ENCODE results near the gene SMDT1.
"Not testable (repeated sequence)": the region's sequence is repeated elsewhere in the genome, so short reads cannot be mapped to it uniquely, and the experiment has no call there.

Gene SMDT1

GRCh38 chr22:42070517-42071422 is 8.7 kb upstream of the SMDT1 start, which contains the start of gene NAGA:
Gene NAGA, minus strand, starts transcription at chr22:42070812. Its CDS starts 515 bp downstream, at chr22:42070297.
- DNase-seq (ENCODE audit: low spot score) = peak; percentile 94

DNA sequence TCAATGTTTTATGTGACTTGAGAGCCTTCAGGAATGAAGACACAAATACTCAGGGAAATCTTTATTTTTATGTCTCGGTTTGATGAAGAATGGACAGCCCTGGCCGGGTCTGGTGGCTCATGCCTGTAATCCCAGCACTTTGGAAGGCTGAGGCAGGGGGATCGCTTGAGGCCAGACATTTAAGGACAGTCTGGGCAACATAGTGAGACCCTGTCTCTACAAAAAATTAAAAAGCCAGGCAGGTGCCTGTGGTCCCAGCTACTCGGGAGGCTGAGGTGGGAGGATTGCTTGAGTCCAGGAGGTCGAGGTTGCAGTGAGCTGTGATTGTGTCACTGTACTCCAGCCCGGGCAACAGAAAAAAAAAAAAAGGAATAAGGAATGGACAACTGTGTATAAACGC is 8.0 kb upstream of the SMDT1 start:
- not testable (repeated sequence) for DNase-seq (ENCODE audit: low spot score)

DNA sequence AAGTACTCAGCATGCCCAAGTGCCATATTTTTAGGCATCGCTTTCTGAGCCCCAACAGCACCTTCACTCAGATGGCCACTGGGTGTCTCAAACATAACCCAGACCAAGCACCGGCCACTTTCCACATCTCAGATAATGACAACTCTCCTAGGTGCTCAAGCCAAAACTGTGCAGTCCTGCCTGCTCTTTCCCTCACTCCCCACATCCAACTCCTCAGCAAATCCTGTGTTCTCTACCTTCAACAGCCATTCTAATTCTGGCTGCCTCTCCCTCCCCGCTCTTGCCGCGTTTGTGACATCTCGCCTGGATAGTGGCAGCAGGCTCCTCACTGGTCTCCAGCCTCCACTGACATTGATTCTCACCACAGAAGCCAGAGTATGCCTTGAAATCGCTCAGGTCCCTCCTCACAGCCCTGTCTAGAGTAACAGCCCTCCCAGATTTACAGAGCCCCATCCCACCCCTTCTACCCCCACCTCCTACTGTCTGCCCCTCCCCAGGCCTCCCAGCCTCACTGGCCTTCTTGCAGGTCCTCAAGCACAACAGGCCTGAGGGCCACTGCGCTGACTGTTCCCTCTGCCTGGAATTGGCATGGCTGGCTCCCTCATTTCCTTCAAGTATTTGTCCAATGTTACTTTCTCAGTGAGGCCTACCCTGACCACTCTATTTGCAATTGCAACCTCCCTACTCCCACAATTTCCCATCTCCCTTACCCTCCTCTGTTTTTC is 6.7 kb upstream of the SMDT1 start:
- DNase-seq (ENCODE audit: low spot score) = no peak

GRCh38 chr22:42073621-42074041 is 5.9 kb upstream of the SMDT1 start:
- no peak for DNase-seq (ENCODE audit: low spot score)

- DNase-seq (ENCODE audit: low spot score) = no peak
These were observed 5.2 kb upstream of the SMDT1 start, which contains the start of gene PHETA2 for GRCh38 chr22:42074132-42074811. Gene PHETA2, plus strand, starts transcription at chr22:42074248. Its CDS starts 3,046 bp downstream, at chr22:42077294.

DNA sequence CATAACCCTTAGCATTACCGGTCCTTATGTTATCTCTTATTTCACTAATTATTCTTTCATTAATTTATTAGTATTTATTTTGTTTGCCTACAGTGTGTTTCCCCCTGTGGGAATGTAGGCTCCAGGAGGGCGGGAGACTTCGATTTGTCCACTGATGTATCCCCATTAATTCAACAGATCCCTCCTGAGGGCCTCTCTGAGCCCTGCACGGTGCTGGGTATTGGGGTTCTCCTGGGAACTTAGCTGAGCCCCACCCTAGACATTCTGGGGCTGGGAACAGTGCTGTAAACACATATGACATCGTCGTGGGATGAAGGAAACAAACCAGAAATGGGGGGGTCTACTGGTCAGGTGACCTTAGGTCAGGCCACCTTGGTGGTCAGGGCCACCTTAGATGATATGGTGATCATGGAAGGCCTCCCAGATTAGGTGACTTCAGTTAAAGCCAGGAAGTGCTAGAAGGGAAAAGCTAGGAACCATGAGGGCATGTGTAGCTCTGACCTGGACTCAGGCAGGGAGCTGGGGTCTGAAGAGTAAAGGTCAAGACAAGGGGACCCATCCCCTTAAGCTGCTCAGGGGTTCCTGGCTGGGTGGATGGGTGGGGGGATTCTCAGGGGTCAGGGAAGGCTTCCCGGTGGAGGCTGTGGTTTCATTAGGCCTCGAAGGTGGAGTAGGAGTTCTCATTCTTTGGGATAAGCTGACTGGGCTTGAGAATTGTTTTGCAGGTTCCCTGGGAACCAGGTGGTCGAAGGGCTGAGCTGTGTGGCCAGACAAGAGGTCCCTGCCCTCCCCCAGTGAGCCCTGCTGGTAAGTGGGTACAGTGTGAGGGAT is 4.4 kb upstream of the SMDT1 start:
- DNase-seq (ENCODE audit: low spot score) = no peak

DNA sequence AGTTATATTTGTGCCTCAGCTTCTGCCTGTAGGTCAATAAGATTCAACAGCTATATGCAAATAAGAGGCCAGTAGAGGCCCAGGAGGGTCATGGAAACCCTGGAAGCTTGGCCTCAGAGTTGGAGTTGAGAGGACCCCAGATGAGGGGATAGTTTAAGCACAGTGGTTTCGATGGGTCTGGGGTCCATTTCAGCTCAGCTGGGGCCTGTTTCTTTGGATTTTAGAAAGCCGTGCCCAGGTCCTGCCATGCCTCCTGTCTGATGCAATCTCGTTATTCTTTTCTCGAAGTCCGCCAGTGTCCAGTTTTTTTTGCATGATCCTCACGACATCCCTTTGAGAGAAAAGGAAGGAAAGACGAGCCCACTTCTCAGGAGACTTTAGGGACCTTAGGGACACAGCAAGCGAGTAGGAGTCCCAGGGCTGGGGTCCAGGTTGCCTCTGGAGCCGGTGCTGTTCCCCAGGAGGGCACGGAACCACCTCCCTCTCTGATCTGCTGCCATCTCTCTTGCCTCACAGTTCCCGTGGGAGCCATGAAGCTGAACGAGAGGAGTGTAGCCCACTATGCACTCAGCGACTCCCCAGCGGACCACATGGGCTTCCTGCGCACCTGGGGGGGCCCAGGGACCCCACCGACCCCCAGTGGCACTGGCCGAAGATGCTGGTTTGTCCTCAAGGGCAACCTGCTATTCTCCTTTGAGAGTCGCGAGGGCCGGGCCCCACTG is 2.6 kb upstream of the SMDT1 start:
- DNase-seq (ENCODE audit: low spot score) = no peak

GRCh38 chr22:42077486-42078125 is 1.9 kb upstream of the SMDT1 start:
- no peak for DNase-seq (ENCODE audit: low spot score)

DNA sequence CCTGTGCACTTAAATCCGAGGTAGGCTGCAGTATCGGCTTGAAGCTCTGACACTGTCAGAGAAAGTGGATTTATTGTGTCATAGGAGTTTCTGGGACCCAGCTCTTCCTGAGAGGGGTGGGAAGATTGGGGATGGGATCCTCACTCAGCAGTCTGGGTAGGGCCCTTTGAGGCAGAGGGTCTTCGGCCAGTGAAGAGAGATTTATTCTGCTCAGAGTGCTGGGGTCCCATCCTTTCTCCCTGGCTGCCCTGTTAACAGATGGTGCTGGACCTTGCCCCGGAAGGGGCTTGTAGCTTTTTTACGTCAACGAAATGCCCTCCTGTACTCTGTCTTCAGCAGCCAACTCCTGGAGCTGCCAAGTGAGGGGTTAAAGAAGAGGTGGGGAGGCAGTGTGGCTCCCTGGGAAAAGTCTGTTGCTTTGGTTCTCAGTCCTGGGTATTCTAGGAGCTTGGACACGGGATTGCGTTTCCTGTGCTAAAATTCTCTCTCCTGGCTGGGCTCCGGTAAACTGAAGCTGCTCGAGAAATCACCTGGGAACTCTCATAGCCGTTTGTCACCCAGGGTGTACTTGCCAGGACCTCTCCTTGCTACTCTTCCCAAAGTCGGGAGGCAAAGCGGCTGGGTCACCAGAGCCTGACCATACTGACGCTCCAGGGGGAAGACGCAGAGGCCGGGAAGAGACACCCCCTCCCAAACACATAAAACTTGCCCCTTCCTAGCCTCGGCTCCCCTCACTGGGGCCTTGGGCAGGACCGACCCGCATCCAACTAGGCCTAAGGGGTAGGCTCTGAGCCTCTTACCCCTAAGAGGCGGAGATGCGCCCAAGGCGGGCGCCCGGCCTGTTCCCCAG is 806 bp upstream of the SMDT1 start:
- no peak for DNase-seq (ENCODE audit: low spot score)

- DNase-seq (ENCODE audit: low spot score) = no peak
These were observed 787 bp downstream of the SMDT1 start for GRCh38 chr22:42080287-42080686.

GRCh38 chr22:42083119-42083518 is 3.6 kb downstream of the SMDT1 start:
- no peak for DNase-seq (ENCODE audit: low spot score)

DNA sequence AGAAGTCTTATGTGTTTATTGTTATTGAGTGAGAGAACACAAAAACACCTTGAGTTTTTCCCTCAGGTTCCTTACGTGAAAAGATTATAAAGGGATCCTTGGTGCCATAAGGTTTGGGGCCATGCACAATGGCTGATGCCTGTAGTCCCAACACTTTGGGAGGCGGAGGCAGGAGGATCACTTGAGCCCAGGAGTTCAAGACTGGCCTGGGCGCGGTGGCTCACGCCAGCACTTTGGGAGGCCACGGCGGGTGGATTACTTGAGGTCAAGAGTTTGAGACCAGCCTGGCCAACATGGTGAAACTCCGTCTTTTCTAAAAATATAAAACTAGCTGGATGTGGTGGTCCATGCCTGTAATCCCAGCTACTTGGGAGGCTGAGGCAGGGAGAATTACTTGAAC is 5.4 kb downstream of the SMDT1 start:
- DNase-seq (ENCODE audit: low spot score) = no peak

- no peak for DNase-seq (ENCODE audit: low spot score)
These were observed 6.6 kb downstream of the SMDT1 start for GRCh38 chr22:42086051-42086450.

GRCh38 chr22:42090596-42091454 is 11.3 kb downstream of the SMDT1 start, which contains the start of gene NDUFA6:
Gene NDUFA6, minus strand, starts transcription at chr22:42090772. Its CDS starts 28 bp downstream, at chr22:42090744.
- DNase-seq (ENCODE audit: low spot score) = peak; percentile 99

GRCh38 chr22:42091455-42091782 is 11.9 kb downstream of the SMDT1 start:
- no peak for DNase-seq (ENCODE audit: low spot score)

DNA sequence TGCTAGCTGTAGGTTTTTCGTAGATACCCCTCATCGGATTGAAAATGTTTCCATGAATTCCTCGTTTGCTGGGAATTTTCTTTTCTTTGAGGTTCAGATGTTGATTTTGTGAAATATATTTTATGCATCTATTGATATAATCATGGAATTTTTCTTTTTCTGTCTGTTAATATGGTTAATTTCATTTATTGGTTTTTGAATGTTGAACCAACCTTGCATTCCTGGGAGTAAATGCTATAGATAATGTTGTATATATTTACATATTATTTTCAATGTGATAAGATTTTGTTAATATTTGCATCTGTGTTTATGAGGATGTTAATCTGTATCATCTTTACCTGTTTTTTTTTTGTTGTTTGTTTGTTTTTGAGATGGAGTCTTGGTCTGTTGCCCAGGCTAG is 21.7 kb downstream of the SMDT1 start:
- DNase-seq (ENCODE audit: low spot score) = no peak

GRCh38 chr22:42104332-42104860 is 24.9 kb downstream of the SMDT1 start:
- DNase-seq (ENCODE audit: low spot score) = not testable (repeated sequence)

DNA sequence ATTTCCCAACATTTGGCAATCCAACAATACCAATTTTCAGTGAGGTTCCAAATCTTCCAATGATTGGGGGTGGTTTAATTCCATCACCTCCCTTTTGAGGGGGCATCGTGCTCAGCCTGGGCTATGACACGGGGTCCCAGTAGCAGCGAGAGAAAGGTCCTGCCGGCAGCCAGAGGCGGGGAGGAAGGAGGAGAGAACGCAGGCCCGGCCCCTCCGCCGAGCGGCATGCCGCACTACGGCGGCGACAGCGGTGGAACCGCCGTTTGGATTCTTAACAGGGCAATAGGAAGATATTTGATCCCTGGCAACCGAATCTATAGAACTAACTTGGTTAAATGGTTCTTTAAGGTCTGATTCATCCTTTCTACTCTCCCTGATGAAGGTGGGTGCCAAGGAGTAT is 29.3 kb downstream of the SMDT1 start:
- no peak for DNase-seq (ENCODE audit: low spot score)
